Caki2 (cell line): Measurements from ENCODE around the gene MYH14. TPM values are rescaled to one million over a fixed set of nuclear protein-coding genes. Genes with fewer than 3 reads are reported as not detected.

Experiments used
- DNase-seq: peaks from one replicate; pipeline ENCODE4 v3.0.0-alpha.2; 2015; ENCODE audit warnings: low read depth
- in situ Hi-C: cut with HindIII; loops from 2 replicates; pipeline ENCODE4 v1.10.0; 2016; ENCODE audit warnings: low sequenced_read_pairs, low pct_unique_long_range_greater_than_20kb, mixed read lengths
- total RNA-seq: library from RNA; depleted of rRNA; stranded (reverse); fragments of >200 nt; shearing (Covaris generic); gene quantifications from 2 replicates; pipeline ENCODE4 v1.2.3, GENCODE V29; 2014; ENCODE audit warnings: low replicate concordance

MYH14 gene
- total RNA-seq, 1 experiment from 2014 or later, result 21.7 TPM

DNA sequence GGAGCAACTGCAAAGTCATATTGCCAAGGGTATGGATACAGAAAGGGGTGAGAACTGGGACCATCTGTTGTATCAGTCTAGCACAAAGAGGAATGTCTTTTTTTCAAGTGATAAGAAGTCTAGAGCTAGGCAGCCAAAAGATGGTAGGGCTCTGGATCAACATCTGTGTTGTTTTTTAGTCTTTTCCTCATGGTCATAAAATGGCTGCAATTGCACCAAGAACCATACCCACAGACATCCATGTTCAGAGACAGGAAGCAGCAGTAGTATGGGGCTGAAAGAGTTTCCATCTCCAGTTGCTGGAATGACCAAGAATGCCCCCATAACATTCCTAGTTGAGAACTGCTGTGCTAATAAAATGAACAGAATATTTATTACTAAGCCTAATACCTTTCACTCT lies 100.1 kb downstream of the MYH14 start:
- no peak for DNase-seq
- in situ Hi-C loops, result no loop called here

DNA sequence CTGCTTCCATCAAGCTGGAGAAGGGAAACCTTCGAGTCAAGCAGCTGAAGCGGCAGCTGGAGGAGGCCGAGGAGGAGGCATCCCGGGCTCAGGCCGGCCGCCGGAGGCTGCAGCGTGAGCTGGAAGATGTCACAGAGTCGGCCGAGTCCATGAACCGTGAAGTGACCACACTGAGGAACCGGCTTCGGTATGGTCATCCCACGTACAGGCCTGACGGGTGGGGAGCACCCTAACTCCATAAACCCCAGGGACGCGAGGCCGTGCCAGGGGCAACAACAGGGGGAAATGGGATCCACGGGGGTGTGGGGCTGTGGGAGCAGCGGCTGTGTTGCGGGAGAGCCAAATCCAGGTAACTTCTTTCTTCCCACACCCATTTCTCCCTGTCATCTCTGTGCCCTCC lies 105.6 kb downstream of the MYH14 start:
- in situ Hi-C loops, result no loop called here
- no peak for DNase-seq

DNA sequence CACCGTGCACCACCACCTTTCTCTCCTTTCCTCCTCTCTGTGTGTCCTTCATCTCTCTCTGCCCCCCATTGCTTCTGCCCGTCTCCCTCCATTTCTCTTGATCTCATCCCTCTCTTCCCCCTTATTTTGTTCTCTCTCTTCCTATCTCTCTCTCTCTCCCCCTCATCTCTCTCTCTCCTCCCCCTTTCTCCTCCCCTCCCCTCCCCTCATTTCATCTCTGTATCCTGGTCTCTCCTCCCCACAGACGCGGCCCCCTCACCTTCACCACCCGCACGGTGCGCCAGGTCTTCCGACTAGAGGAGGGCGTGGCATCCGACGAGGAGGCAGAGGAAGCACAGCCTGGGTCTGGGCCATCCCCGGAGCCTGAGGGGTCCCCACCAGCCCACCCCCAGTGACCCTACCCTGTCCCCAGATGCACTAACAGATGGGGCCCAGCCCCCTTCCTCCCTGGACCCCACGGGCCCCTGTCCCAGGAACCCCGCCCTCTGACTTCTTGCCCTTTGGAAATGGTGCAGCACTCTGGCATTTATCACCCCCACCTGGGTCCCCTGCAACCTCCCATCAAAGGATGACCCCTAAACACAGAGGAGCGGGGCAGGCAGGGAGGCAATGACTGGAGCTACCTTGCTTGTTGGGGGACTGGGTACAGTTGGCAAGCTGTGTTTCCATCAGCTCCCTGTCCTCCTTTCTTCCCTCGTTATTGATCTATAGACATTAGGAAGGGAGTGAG lies 106.1 kb downstream of the MYH14 start:
- in situ Hi-C loops, result no loop called here
- DNase-seq, result no peak

DNA sequence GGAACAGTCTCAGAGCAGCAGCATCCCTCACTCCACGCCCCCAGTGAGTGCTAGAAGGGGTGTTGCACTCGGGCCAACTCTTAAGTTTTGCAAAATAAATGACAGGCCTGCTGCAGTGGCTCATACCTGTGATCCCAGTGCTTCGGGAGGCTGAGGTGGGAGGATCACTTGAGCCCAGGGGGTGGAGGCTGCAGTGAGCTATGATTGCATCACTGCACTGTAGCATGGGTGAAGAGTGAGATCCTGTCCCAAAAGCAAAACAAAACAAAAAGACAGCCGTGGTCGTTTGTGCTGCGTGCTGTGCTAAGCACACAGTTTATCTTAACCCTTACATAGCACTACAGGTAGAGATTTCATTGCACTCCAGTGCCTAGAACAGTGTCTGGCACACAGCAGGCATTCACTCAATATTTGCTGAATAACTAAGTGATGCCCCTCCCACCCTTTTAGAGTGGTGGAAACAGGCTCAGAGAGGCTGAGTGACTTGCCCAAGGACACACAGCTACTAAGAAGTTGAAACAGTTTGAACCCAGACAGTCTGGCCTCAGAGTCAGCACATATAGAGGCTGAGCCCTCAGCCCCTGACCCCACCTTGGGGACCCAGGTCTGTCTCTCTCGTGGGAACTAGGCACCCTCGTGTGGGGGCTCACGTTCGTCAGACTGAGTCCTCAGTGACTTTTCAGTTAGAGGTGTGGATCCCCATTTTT lies 107.5 kb downstream of the MYH14 start:
- in situ Hi-C loops, result no loop called here

DNA sequence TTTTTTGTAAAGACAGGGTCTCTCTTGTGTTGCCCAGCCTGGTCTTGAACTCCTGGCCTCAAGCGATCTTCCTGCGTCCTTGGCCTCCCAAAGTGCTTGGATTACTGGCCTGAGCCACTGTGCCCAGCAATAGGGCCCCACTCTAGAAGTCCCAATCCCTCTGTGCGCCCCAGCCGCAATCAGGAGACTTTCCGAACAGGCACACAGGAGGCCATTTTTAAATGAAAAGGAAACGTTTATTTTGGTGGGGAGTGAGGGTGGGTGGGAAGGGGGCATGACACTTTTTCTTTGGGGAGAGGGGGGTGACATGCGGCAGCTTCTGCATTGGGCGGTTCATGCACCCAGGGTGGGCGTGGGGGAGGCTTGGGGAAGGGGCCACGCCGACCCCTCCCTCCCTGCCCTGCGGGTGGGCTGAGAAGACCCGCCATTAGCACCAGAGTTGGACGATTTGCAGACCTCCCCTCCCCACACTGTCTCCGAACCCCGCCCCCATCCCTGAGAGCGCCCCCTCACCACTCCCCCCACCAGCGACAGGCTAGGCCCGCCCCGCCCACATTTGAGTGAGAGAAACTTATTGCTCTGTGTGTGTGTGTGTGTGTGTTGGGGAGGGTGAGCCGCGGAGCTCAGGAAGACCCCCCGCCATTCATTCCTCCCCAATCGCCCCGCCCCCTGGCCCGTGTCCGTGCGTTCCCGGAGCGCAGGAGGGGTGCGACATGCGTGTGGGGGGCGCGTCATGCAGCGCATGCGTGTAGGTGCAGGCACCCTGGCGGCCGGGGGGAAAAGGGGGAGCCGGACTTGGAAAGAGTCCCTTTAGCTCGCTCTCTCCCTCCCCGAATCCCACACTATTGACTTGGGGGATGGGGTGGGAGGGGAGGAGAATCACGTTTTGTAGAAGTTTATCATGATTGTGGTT lies 108.6 kb downstream of the MYH14 start:
- peak; percentile 56 for DNase-seq
- in situ Hi-C loops, result no loop called here

More for the DNA sequence above, 107.5 kb downstream of the MYH14 start:
- no peak for DNase-seq

DNA sequence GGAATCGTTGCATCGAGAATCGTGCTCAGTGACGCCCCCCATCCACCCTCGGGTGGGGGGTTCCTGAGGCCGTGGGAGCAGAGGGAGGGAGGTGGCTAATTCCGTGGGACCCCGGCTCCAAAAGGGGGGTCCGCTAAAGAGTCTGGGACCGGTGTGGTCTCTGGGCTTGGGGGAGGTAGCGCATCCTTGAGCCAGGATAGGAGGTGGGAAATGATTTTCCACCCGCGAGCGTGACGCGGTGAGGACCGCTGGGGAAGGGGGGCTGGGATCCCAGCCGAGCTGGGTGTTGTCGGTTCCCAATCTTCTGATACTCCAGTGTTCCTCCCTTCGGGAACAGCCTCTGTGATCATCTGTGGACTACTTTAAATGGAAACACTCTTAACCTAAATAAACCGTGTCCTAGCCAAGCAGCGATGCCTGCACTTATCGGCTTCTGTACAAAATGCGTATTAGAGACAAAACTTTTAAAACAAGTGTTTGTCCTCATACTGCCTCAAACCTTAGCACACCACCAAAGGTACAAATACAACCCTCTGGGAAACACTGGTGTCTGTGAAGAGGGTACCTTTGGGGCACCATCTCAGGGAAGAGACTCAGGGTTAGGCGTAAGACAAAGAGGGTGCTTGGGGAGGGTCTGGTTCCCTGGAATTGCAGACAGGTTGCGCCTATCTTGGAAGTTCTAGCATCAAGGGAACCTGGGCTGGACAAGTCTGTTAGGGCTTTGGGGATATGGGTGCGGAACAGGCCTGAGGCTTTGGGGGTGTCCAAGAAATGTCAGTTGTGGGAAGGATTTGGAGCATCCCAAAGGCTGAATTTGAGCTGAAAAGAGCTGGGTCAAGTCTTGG lies 109.8 kb downstream of the MYH14 start:
- in situ Hi-C loops, result no loop called here
- no peak for DNase-seq

DNA sequence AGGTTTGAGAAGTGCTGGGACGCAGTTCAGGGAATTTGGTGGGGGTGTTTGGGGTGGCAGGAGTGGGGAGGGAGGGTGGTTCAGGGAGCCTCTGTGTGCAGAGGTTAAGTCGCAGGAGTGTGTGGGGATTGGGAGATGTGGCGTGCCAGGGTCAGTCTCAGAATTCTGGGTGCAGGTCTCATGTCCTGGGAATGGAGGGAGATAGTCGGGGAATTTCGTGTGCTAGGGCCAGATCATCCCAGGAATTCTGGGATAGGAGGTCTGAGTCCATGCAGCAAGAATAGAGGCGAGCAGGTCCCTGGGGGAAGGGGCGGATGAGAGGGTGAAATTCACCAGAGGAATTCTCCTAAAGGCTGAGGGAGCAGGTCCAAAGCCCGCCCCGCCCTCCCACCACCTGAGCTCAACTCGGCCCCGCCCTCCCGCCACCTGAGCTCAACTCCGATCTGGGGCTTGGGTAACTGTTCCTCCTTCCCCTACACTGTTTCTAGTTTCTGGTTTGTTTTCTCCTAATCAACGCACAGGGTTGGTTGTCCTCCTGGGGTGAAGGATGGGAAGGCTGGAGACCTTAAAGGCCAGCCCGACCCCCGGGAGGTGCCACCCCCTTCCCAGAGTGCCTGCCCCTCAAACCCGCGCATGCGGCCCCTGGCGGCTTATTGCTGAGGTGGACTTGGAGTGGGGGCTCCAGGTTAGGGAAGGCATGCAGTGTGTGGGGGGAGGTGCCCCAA lies 110.6 kb downstream of the MYH14 start:
- DNase-seq, result no peak
- in situ Hi-C loops, result no loop called here

DNA sequence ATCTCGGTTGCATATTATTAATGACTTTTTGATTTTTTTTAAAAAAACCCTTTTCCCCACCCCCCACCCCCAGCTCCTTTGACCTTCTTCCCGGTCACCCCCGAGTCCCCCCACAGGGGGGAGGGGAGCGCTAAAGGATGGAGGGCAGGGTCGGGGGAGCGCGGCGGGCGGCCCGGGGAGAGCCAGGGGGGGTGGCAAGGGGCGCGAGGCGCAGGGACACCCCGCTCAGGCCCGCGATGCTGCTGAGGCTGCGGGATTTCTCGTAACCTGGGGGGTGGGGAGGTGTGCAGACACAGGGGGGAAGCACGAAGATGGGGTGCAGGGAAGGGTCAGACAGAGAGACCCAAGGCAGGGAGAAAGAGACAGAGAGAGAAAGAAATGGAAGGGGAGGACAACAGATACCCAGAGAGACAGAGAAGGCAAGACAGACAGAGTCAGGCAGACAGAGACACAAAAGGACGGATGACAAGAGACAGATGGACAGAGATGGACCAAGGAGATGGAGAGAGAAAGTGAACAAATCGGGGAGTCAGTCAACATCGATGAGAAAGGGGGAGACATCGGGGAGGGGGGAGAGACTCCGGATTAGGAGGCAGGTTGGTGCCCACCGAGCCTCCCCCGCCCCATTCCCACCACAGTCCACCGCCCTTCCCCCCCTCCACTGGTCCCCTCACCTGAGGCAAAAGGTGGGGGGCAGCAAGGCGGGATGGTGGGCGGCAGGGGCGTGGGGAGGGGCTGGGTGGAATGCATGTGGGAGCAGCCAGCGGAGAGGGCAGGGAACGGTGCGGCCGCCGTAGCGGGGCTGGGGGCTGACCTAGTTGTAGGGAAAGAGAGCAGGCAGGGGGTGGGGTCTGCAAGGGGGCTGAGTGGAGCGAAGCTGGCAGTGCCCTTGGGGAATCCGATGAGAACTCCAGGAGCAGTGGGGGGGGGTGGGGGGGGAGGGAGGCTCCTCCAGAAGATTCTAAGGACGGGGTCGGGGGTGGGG lies 111.6 kb downstream of the MYH14 start:
- in situ Hi-C loops, result no loop called here
- DNase-seq, result no peak

DNA sequence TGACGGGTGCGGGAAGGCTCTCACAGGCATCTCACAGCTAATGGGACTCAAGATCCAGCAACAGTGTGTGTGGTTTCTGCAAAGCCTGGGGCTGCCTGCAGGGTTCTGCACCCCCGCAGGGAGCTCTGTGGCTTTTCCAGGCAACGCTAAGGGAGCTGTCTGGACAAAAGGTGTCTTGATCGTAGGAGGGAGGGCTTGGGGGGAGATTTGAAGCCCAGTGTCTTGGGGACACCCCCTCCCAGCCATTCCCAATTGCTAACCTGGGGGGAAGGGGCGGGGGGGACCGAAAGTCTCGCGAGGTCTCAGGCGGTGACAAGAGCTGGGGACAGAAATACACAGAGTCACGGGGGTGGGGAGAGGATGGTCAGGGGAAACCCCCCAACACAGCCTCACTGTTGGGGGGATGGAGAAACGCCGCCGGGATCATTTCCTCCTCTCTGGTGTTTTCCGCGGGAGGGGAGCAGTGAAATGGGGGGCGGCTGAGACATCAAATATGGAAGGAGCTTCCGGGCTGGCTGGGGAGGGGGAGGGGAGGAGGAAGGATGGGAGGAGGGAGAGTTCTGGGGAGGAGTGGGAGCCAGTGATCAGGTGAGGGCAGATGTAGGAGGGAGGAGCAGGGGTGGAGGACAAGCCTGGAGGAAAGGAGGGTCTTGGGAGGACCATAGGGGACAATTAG lies 112.5 kb downstream of the MYH14 start:
- peak; percentile 67 for DNase-seq
- in situ Hi-C loops, result no loop called here

DNA sequence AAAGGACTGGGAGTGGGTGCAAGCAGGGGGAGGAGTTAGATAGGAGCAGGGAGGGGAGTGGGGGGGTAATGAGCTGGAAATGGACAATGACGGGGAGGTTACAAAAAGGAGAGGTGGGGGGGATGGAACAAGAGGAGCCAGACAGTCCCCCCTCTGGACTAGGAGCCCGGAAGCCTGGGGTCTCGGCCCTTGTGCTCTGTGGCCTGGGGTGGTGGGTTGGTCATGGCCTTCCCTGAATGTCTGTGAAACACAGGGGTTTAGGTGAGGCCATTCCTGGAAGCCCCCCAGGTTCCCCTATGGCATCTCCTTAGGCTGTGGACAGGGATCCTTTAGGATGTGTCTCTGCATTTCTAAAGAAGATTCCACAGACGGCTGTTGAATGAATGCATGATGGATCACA lies 113.7 kb downstream of the MYH14 start:
- DNase-seq, result no peak
- in situ Hi-C loops, result no loop called here

DNA sequence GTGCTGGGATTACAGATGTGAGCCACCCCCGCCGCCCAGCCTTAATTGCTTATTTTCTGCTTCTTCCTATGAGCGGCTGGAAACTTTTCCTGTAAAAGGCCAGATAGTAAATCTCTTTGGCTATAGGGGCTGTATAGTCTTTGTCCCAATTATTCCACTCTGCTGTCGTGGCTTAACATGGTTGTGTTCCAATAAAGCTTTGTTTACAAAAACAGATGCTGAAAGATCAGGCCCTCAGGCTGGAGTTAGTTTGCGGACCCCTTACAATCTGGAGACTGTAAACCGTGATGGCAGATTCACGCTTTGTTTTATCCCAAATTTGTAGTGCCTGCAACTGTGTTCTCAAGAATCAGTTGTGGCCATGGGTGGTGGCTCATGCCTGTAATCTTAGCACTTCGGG lies 115.0 kb downstream of the MYH14 start:
- in situ Hi-C loops, result no loop called here
- DNase-seq, result no peak

DNA sequence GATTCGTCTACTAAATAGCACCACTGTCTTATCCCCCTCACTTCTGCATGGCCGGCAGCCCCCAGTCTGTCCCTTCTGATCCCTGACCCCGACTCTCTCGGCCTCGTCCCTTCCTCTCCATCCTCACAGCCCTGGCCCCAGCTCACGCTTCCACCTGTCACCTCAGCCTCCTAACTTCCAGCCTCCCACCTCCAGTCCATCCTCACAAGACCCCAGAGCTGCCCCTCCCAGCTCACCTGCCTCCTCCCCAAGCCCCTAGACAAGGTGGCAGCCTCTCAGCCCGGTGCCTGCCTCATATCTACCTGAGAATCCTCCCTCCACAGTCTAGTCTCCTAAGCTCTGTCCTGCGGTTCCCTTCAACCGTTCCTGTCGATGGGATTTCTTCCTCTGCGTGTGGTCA lies 115.7 kb downstream of the MYH14 start:
- in situ Hi-C loops, result no loop called here

DNA sequence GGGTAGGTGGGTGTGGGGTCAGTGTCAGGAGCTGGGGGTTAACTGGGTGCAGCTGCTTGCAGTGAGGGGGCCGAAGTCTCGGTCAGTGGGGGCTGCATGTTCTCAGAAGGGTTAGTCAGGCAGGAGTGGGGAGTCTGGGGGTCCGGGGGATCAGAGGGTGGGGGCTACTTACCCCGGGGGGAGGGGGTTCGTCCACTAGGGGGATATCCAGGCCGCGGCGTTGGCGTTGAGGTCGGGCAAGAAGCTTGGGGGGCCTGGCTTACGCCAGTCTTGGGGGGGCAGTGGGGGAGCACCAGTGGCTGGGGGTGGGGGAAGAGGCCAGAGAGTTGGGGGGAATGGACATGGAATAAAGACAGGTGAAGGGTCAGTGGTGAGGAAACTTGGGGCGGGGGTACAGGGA lies 116.6 kb downstream of the MYH14 start:
- in situ Hi-C loops, result no loop called here
- DNase-seq, result no peak

More for the DNA sequence above, 115.7 kb downstream of the MYH14 start:
- DNase-seq, result no peak

DNA sequence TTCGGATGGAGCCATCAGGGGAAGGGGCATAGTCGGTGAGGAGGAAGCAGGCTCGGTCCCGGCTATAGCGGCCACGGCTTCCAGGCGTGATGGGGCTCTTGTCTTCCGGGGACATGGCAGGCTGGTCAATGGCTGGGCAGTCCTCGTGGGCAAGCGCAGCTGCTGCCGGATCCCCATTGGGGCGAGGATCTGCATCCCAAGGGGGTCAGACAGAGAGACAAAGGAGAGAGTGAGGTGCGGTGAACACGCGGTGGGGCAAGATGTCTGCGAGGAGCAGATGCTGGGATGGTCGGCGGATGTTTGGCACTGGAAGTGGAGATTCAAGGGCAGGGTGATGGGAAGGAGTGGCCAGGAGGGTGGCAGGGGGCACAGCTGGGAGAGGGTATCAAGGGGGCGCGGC lies 117.2 kb downstream of the MYH14 start:
- in situ Hi-C loops, result no loop called here
- no peak for DNase-seq

DNA sequence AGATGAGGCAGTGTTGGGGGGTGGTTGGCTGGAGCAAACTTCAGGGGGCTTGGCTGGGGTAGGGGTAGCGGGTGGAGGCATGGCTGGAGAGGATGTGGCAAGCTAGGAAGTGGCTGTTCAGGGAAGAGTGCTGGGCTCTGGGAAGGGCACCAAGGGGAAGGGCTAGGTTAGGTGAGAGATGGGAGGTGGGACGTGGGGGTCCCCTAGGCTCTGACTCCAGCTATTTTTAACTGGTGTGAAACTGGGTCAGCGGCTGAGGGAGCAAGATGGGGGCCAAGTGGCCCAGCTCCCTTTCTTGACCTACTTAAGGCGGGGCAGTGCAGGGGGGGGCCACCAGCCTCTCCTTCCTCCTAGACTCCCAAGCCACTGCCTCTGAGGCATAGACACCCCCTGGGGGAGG lies 118.4 kb downstream of the MYH14 start:
- in situ Hi-C loops, result no loop called here
- no peak for DNase-seq

DNA sequence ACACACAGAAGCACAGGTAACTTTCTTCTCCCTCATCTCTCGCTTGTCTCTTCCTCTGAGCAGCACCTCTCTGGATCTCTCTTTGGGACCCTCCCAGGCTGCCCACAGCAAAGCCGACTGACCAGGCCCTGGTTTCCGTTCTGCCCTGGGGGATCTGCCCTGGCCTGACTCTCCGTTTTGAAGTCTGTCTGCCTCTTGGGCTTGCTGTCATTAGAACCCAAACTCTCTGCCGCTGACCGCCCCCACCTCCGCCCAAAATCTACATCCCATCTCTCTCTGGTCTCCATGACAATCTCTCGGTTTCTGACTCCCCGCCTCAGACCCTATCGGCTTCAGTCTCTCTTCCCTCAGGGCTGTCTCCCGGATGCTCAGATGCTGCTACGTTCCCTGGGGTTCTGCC lies 118.8 kb downstream of the MYH14 start:
- in situ Hi-C loops, result no loop called here
- DNase-seq, result no peak
